H1 (cell line): ENCODE results near the gene KLHL41. TPM values are rescaled to one million over a fixed set of nuclear protein-coding genes. Genes with fewer than 3 reads are reported as not detected.
A peak's percentile ranks its signal among the peaks of the same experiment; 100 is the strongest.

Experiments used
- CTCF ChIA-PET: fragments of 300-600 bp; sonication (Branson Sonifier 250); formaldehyde crosslinking; loops from one replicate; lab custom pipeline; 2021; ENCODE audit not compliant: partially characterized antibody; lab: Charles Lee
- POLR2A ChIA-PET: fragments of 300-600 bp; sonication (Branson Sonifier 250); formaldehyde crosslinking; loops from one replicate; lab custom pipeline; 2021; ENCODE audit warnings: inconsistent platforms; ENCODE audit not compliant: partially characterized antibody; lab: Charles Lee
- DNase-seq, 2 experiments: peaks; one replicate each; pipeline versions ENCODE4 v3.0.0 to v3.0.0-alpha.2; 2010 to 2022; ENCODE audit warnings: low spot score in 2 of 2, low read depth in 1 of 2, mixed read lengths in 1 of 2
- FAIRE-seq: peaks from 2 replicates; lab custom pipeline; 2011; peaks lifted over from hg19 to GRCh38; lab: Jason Lieb, UNC
- H2AFZ ChIP-seq: 2 replicates; pipeline ENCODE4 v1.8.1; 2012; ENCODE audit warnings: low read length, inconsistent platforms
- H2AK5ac ChIP-seq: 2 replicates; pipeline ENCODE4 v1.6.1; 2013; ENCODE audit warnings: low read depth, low read length
- H2BK120ac ChIP-seq: replicated peaks from 2 replicates; pipeline ENCODE3; 2013; ENCODE audit warnings: low read depth, low read length, inconsistent platforms
- H2BK12ac ChIP-seq: 2 replicates; pipeline ENCODE4 v1.6.1; 2013; ENCODE audit warnings: low read depth, low read length
- H2BK15ac ChIP-seq: 2 replicates; pipeline ENCODE4 v1.6.1; 2013; ENCODE audit warnings: low read length
- H2BK20ac ChIP-seq: 2 replicates; pipeline ENCODE4 v1.6.1; 2013; ENCODE audit warnings: low read length
- H2BK5ac ChIP-seq: 2 replicates; pipeline ENCODE4 v1.6.1; 2013; ENCODE audit warnings: low read depth, low read length
- H3K14ac ChIP-seq: 2 replicates; pipeline ENCODE4 v1.6.1; 2013; ENCODE audit warnings: inconsistent platforms; ENCODE audit not compliant: insufficient read length
- H3K18ac ChIP-seq: 2 replicates; pipeline ENCODE4 v1.6.1; 2013; ENCODE audit warnings: low read length; ENCODE audit errors: extremely low read depth
- H3K23ac ChIP-seq: 2 replicates; pipeline ENCODE4 v1.6.1; 2013; ENCODE audit warnings: inconsistent platforms; ENCODE audit not compliant: insufficient read length
- H3K23me2 ChIP-seq: 2 replicates; pipeline ENCODE4 v1.6.1; 2013; ENCODE audit warnings: low read depth, low read length
- H3K27ac ChIP-seq: 2 replicates; pipeline ENCODE4 v1.6.1; 2011; ENCODE audit warnings: low read depth, low read length, inconsistent platforms
- H3K27me3 ChIP-seq, 4 experiments: replicated peaks in 1 of 4; 1 replicate in 1 of 4; 2 replicates in 3 of 4; pipeline versions ENCODE4 v1.6.1 to v1.8.1; 2011 to 2013; ENCODE audit warnings: low read length in 3 of 4, mild to moderate bottlenecking in 3 of 4, inconsistent platforms in 2 of 4, mixed read lengths in 2 of 4, moderate library complexity in 1 of 4; ENCODE audit not compliant: control insufficient read depth in 3 of 4, insufficient read depth in 3 of 4; ENCODE audit errors: extremely low read depth in 1 of 4
- H3K36me3 ChIP-seq, 4 experiments: 2 replicates each; pipeline versions ENCODE4 v1.6.1 to v1.8.1; 2011 to 2013; ENCODE audit warnings: mild to moderate bottlenecking in 4 of 4, low read length in 3 of 4, moderate library complexity in 2 of 4, control low read depth in 1 of 4, inconsistent platforms in 1 of 4; ENCODE audit not compliant: insufficient read depth in 4 of 4, control insufficient read depth in 2 of 4
- H3K4ac ChIP-seq: replicated peaks from 2 replicates; pipeline ENCODE3; 2013; ENCODE audit warnings: low read length, low read depth, mixed read lengths, inconsistent platforms; ENCODE audit not compliant: insufficient read length
- H3K4me1 ChIP-seq, 4 experiments: replicated peaks in 1 of 4; 1 replicate in 1 of 4; 2 replicates in 3 of 4; pipeline versions ENCODE4 v1.6.1 to v1.8.1; 2011 to 2013; ENCODE audit warnings: low read length in 3 of 4, inconsistent platforms in 2 of 4, mixed read lengths in 1 of 4; ENCODE audit not compliant: insufficient read depth in 4 of 4, control insufficient read depth in 3 of 4
- H3K4me2 ChIP-seq, 2 experiments: 2 replicates each; pipeline versions ENCODE4 v1.6.1 to v1.8.1; 2011 to 2013; ENCODE audit warnings: low read depth in 2 of 2, low read length in 2 of 2, control low read depth in 1 of 2, inconsistent platforms in 1 of 2, mild to moderate bottlenecking in 1 of 2; ENCODE audit not compliant: insufficient read depth in 1 of 2
- H3K4me3 ChIP-seq, 4 experiments: fragments of 200-600, 300-600 bp in 1 of 4; sonication (generic), shearing (Covaris generic), sonication (Bioruptor Twin) in 1 of 4; 2 replicates each; pipeline versions ENCODE4 v1.5.1 to v1.8.1; 2011 to 2016; ENCODE audit warnings: low read length in 4 of 4, low read depth in 3 of 4, control low read depth in 2 of 4, inconsistent platforms in 2 of 4, mild to moderate bottlenecking in 2 of 4, mixed read lengths in 1 of 4, moderate library complexity in 1 of 4; ENCODE audit not compliant: insufficient read depth in 2 of 4; ENCODE audit errors: extremely low read depth in 1 of 4
- H3K56ac ChIP-seq: replicated peaks from 2 replicates; pipeline ENCODE3; 2013; ENCODE audit warnings: low read depth, mild to moderate bottlenecking, mixed read lengths, low read length, inconsistent platforms; ENCODE audit not compliant: insufficient read length
- H3K79me1 ChIP-seq: 2 replicates; pipeline ENCODE4 v1.6.1; 2013; ENCODE audit warnings: low read depth, low read length, control low read depth
- H3K79me2 ChIP-seq, 2 experiments: 2 replicates each; pipeline versions ENCODE4 v1.6.1 to v1.8.1; 2012 to 2013; ENCODE audit warnings: low read length in 2 of 2, mild to moderate bottlenecking in 2 of 2, inconsistent platforms in 1 of 2; ENCODE audit not compliant: insufficient read depth in 2 of 2, control insufficient read depth in 1 of 2
- H3K9ac ChIP-seq, 4 experiments: replicated peaks in 1 of 4; 1 replicate in 1 of 4; 2 replicates in 3 of 4; pipeline versions ENCODE4 v1.6.1 to v1.8.1; 2011 to 2013; ENCODE audit warnings: low read depth in 3 of 4, low read length in 3 of 4, control low read depth in 2 of 4, mild to moderate bottlenecking in 2 of 4, moderate library complexity in 2 of 4, inconsistent platforms in 1 of 4; ENCODE audit errors: extremely low read depth in 1 of 4
- H3K9me3 ChIP-seq, 2 experiments: 2 replicates each; pipeline versions ENCODE4 v1.6.1 to v1.8.1; 2012 to 2013; ENCODE audit warnings: mild to moderate bottlenecking in 2 of 2, moderate library complexity in 2 of 2, control low read depth in 1 of 2, inconsistent platforms in 1 of 2, low read depth in 1 of 2, low read length in 1 of 2, mixed read lengths in 1 of 2; ENCODE audit not compliant: insufficient read depth in 2 of 2
- H4K20me1 ChIP-seq, 2 experiments: replicated peaks in 1 of 2; 2 replicates each; pipeline versions ENCODE3 to v1.8.1; 2011 to 2013; ENCODE audit warnings: inconsistent platforms in 2 of 2, low read length in 2 of 2, mild to moderate bottlenecking in 1 of 2; ENCODE audit not compliant: insufficient read depth in 2 of 2, control insufficient read depth in 1 of 2
- H4K5ac ChIP-seq: 2 replicates; pipeline ENCODE4 v1.6.1; 2013; ENCODE audit warnings: low read length, low read depth, mixed read lengths, inconsistent platforms; ENCODE audit not compliant: insufficient read length
- H4K8ac ChIP-seq: 2 replicates; pipeline ENCODE4 v1.8.0; 2013; ENCODE audit warnings: mild to moderate bottlenecking, moderate library complexity, low read length, inconsistent platforms; ENCODE audit not compliant: insufficient read depth; ENCODE audit errors: extremely low read depth
- H4K91ac ChIP-seq: replicated peaks from 2 replicates; pipeline ENCODE3; 2013; ENCODE audit warnings: low read length, mixed read lengths, inconsistent platforms; ENCODE audit not compliant: insufficient read length
- ASH2L ChIP-seq: fragments of 200-600, 300-600 bp; sonication (generic); IDR thresholded peaks from one replicate; pipeline ENCODE4 v1.7.1; 2017; ENCODE audit warnings: low read length
- BACH1 ChIP-seq: IDR thresholded peaks from 2 replicates; pipeline ENCODE4 v1.6.1; 2012; ENCODE audit warnings: low read length, improper control_type of control experiment
- CEBPB ChIP-seq: IDR thresholded peaks from 2 replicates; pipeline ENCODE4 v1.6.1; 2012; ENCODE audit warnings: low read depth, low read length
- CHD2 ChIP-seq: IDR thresholded peaks from 2 replicates; pipeline ENCODE4 v1.6.1; 2012; ENCODE audit warnings: low read length, improper control_type of control experiment
- FOSL1 ChIP-seq: IDR thresholded peaks from 2 replicates; pipeline ENCODE4 v1.6.1; 2011; ENCODE audit warnings: mild to moderate bottlenecking, low read depth, low read length, moderate library complexity; ENCODE audit not compliant: insufficient read depth
- HDAC2 ChIP-seq, 2 experiments: fragments of 300-600 bp in 1 of 2; sonication (generic) in 1 of 2; IDR thresholded peaks; 2 replicates each; pipeline ENCODE4 v1.6.1; 2011 to 2012; ENCODE audit warnings: low read depth in 2 of 2, low read length in 2 of 2, mild to moderate bottlenecking in 2 of 2, moderate library complexity in 2 of 2, borderline replicate concordance in 1 of 2, inconsistent platforms in 1 of 2
- PHF8 ChIP-seq: fragments of 200-600 bp; sonication (generic); conservative IDR thresholded peaks from 2 replicates; pipeline ENCODE4 v1.7.1; 2012; ENCODE audit warnings: low read depth, mild to moderate bottlenecking, inconsistent platforms, low read length, moderate library complexity
- POLR2AphosphoS5 ChIP-seq: IDR thresholded peaks from 2 replicates; pipeline ENCODE4 v1.6.1; 2011; ENCODE audit warnings: low read depth, low read length
- TAF1 ChIP-seq: IDR thresholded peaks from 2 replicates; pipeline ENCODE4 v1.6.1; 2011; ENCODE audit warnings: mild to moderate bottlenecking, low read depth, low read length
- TAF7 ChIP-seq: optimal IDR thresholded peaks from 2 replicates; pipeline ENCODE3; 2011; ENCODE audit warnings: low read depth, mild to moderate bottlenecking, inconsistent platforms, low read length, moderate library complexity, borderline replicate concordance
- WGBS, 2 experiments: shearing (Covaris generic) in 1 of 2; methylation state at CpG; one replicate each; pipeline versions ENCODE4 v1.1.6 to v1.1.7; 2013 to 2015; ENCODE audit warnings: low lambda C conversion rate in 2 of 2, mixed read lengths in 2 of 2, inconsistent platforms in 1 of 2, low coverage in 1 of 2, missing lambda C conversion rate in 1 of 2; ENCODE audit not compliant: insufficient replicate concordance in 2 of 2, insufficient coverage in 1 of 2, insufficient read length in 1 of 2; ENCODE audit errors: extremely low coverage in 1 of 2, missing lambda C conversion rate in 1 of 2; 5-methylcytosine and 5-hydroxymethylcytosine counted together
- polyA plus RNA-seq, 7 experiments: library from polyadenylated mRNA; depleted of rRNA in 3 of 7; stranded (reverse) in 5 of 7; unstranded in 2 of 7; fragments of >200 nt in 5 of 7; fragments of 200-250 nt in 2 of 7; gene quantifications; 1 replicate in 5 of 7; 2 replicates in 1 of 7; 4 replicates in 1 of 7; pipeline versions ENCODE4 v1.2.1 to v1.2.3, GENCODE V29; 2011 to 2013; ENCODE audit warnings: missing spikeins in 2 of 7, mixed read lengths in 2 of 7
- total RNA-seq: library from RNA; stranded (reverse); fragmentation: NEBNext Ultra II Directional; extraction: Animal tissue kit (Norgen Biotek cat#: 25700); gene quantifications from 2 replicates; pipeline ENCODE4 v1.2.1, GENCODE V29; 2021
- TF ChIP-seq, protein P1 (sequence below): IDR thresholded peaks from 2 replicates; pipeline ENCODE4 v1.6.1; 2012; ENCODE audit warnings: inconsistent platforms

Gene KLHL41
- total and polyA plus RNA-seq, 2 of the 8 experiments (the other 6 are each of a cell fraction or from before 2014, with no cell fraction given) = not detected

DNA sequence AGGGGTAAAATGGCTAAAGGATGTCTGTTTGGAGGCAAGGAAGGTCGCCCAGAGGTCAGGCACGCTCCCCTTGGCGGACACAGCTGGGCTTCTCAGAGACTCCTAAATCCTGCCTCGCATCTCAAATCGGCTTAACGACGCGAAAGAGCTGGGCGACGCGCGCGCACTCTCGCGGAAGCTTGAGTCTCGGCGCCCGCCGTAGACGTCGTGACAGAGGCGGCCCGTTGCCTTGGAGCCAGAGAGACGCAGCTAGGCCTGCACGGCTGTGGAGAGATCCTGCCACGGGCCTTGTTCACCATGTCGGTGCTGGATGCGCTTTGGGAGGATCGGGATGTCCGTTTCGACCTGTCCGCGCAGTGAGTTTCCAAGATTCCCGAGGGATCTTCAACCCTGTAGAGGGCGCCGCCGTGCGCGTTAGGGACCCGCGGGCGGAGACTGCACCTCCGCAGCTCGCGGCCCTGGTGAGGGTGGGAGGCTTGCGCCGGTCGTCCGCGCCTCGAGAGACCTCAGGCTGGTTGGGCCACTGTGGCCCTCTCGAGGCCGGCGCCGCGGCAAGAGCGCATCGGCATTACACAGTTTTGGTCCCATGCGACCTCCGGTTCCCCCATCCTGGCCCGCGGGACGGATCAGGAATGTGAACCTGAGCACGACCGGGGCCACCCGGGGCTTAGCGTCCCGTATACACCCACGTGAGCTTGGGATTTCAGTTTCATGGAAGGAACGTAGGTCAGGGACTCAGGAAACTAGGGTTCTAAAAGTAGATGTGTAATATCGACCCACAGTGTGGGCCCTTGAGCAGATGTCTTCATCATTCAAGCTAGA lies 30.0 kb upstream of the KLHL41 start, which contains the start of gene BBS5:
Gene BBS5 (plus strand): TSS at position 238 of the 822 bp plus-strand sequence. CDS start 60 bp downstream, at position 298.
- Histone ChIP-seq H3K23me2 (peaks cover 1% of the 10 kb centered on the region; the same call in 1 of the 2 replicates), H3K56ac (no peak within 1 kb of the TSS), H2AFZ (peak within 1 kb of the TSS; percentile 76; the same call in 1 of the 2 replicates), H2AK5ac (no peak within 1 kb of the TSS), H4K5ac (no peak within 1 kb of the TSS), H3K4ac (no peak within 1 kb of the TSS), H2BK20ac (no peak within 1 kb of the TSS), H2BK120ac (no peak within 1 kb of the TSS), H3K23ac (no peak within 1 kb of the TSS), H3K36me3 (no peaks in the 10 kb centered on the region), H4K20me1 (no peaks in the 10 kb centered on the region), H3K9me3 (no peaks in the 10 kb centered on the region), H2BK12ac (no peak within 1 kb of the TSS), H3K9ac (peak within 1 kb of the TSS in 2 of 4 experiments; percentile 10 to 25; a peak in 3 of 7 replicates), H3K27ac (no peak within 1 kb of the TSS), H4K8ac (peak within 1 kb of the TSS; percentile 37; the same call in 1 of the 2 replicates), H2BK15ac (no peak within 1 kb of the TSS), H3K79me2 (no peaks in the 10 kb centered on the region), H3K4me2 (peak within 1 kb of the TSS; percentile 69 to 75), H3K27me3 (peaks cover 16 to 29% (median 27%) of the 10 kb centered on the region in 4 experiments), H3K14ac (no peak within 1 kb of the TSS), H3K79me1 (no peaks in the 10 kb centered on the region), H3K4me3 (peak within 1 kb of the TSS; percentile 52 to 79 (median 64)), H3K4me1 (no peaks in the 10 kb centered on the region; a peak in 2 of 7 replicates), H2BK5ac (no peak within 1 kb of the TSS), H4K91ac (no peak within 1 kb of the TSS), H3K18ac (no peak within 1 kb of the TSS; the same call in 1 of the 2 replicates)
- 4% methylated on average over 71 of the region's 71 CpGs; no CpG with 5 or more reads in 1 of the 2 experiments for WGBS, 2 experiments
- FAIRE-seq = no peak
- CTCF ChIA-PET = interaction anchor here (0.7 to 1.8 kb wide), 12 partner anchors 8 to 527 kb away, joined by 3 to 12 read pairs (median 4); no protein-coding TSS in a partner anchor
- DNase-seq = peak; percentile 15 to 79
- POLR2A ChIA-PET = interaction anchor here (0.7 kb wide), 1 partner anchor 9 kb away, joined by 3 read pairs; no protein-coding TSS in a partner anchor
- no peak for TF ChIP-seq TAF1
- peak in 1 of 2 experiments; percentile 71; a peak in 1 of 4 replicates for TF ChIP-seq HDAC2 (IDR thresholded peaks at IDR 0.05; ENCODE audit: borderline replicate concordance in 1 of 2, low read depth in 2 of 2, low read length in 2 of 2)
- 0 out of 2 replicates have a peak, but pooled peaks have one; percentile 29 for TF ChIP-seq PHF8
- TF ChIP-seq FOSL1 = no peak
- no peak for TF ChIP-seq POLR2AphosphoS5
- TF ChIP-seq, protein P1, sequence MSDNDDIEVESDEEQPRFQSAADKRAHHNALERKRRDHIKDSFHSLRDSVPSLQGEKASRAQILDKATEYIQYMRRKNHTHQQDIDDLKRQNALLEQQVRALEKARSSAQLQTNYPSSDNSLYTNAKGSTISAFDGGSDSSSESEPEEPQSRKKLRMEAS = peak; percentile 34; the same call in 1 of the 2 replicates
- TF ChIP-seq BACH1 = peak; percentile 70; the same call in 1 of the 2 replicates
- TF ChIP-seq CHD2 = peak; percentile 74
- TF ChIP-seq TAF7 = no peak
- peak; percentile 30 for TF ChIP-seq ASH2L
- no peak for TF ChIP-seq CEBPB
